ENCODE measurements around the gene TUBD1. TPM values are rescaled to one million over a fixed set of nuclear protein-coding genes. Genes with fewer than 3 reads are reported as not detected.

TUBD1 gene
- total RNA-seq, 1 donor from 2014 or later, result 16.7 TPM

DNA sequence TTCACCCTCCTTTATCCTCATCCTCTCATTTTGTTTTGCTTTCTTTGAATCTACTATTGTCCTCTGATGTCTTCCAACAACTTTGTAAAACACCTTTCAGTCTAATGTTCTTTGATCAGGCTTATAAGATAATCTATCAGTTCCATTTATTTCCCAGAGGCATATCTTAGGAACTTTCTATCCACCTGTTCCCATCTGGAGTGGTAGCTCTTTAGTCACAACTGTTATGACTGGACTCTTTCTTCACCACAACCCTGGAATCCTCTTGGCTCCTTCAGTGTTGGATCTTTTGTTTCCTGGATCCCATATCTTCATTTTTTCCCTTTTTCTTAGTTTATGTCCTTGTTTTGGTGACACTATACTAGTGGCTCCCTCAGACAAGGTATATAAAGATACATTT is 23.7 kb upstream of the TUBD1 start:
- no peak overlapping the region for H3K27ac Mint-ChIP-seq
- no peak overlapping the region for H3K4me3 Mint-ChIP-seq
- no peak for DNase-seq (ENCODE audit: extremely low spot score, unreplicated experiment)
- TF ChIP-seq, protein P1, sequence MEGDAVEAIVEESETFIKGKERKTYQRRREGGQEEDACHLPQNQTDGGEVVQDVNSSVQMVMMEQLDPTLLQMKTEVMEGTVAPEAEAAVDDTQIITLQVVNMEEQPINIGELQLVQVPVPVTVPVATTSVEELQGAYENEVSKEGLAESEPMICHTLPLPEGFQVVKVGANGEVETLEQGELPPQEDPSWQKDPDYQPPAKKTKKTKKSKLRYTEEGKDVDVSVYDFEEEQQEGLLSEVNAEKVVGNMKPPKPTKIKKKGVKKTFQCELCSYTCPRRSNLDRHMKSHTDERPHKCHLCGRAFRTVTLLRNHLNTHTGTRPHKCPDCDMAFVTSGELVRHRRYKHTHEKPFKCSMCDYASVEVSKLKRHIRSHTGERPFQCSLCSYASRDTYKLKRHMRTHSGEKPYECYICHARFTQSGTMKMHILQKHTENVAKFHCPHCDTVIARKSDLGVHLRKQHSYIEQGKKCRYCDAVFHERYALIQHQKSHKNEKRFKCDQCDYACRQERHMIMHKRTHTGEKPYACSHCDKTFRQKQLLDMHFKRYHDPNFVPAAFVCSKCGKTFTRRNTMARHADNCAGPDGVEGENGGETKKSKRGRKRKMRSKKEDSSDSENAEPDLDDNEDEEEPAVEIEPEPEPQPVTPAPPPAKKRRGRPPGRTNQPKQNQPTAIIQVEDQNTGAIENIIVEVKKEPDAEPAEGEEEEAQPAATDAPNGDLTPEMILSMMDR (conservative IDR thresholded peaks at IDR 0.05), result no peak
- no peaks in the 10 kb centered on the region for H3K9me3 Mint-ChIP-seq
- H3K27me3 Mint-ChIP-seq, result no peaks in the 10 kb centered on the region
- peaks cover 27% of the 10 kb centered on the region for H3K36me3 Mint-ChIP-seq
- H3K4me1 Mint-ChIP-seq (ENCODE audit: unreplicated experiment), result no peaks in the 10 kb centered on the region

DNA sequence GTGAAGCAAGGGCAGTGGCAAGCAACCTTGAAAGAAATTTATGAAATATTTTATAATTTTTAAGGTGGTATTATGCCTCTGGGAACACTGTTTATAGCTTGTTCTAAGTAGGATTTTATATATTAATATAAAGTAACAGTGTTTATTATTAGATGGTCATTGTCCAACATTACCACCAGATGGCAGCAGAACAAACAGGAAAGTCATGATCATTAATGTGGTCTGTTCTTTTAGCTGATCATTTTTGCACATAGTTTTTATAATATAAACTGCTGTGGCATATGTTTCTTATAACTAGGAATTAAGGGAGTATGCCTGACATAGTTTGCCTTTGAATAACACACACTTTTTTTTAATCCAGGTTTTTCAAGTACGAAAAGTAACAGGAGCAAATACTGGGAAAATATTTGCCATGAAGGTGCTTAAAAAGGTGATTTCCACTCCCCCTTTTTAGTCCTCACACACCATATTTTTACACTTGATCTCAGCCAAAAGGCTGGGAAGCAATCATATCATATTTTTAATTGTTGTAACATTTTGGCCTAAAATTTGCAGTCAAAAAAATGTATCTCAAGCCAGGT is 21.6 kb upstream of the TUBD1 start:
- no peak overlapping the region for H3K4me3 Mint-ChIP-seq
- no peaks in the 10 kb centered on the region for H3K4me1 Mint-ChIP-seq (ENCODE audit: unreplicated experiment)
- H3K9me3 Mint-ChIP-seq, result no peaks in the 10 kb centered on the region
- H3K36me3 Mint-ChIP-seq, result peaks cover 17% of the 10 kb centered on the region
- H3K27ac Mint-ChIP-seq, result no peak overlapping the region
- DNase-seq (ENCODE audit: extremely low spot score, unreplicated experiment), result no peak
- TF ChIP-seq, protein P1 (conservative IDR thresholded peaks at IDR 0.05), result peak; percentile 88
- H3K27me3 Mint-ChIP-seq, result no peaks in the 10 kb centered on the region

DNA sequence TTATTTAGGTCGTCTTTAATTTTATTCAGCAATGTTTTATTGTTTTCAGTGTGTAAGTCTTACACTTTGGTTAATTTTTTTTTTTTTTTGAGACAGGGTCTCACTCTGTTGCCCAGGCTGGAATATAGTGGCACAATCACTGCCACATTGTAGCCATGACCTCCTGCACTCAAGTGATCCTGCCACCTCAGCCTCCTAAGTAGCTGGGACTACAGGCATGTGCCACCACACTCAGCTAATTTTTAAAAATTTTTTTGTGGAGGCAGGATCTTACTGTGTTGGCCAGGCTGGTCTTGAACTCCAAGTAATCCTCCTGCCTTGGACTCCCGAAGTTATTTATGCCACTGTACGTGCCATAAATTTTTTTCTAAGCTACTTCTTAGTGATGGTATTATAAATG is 14.7 kb upstream of the TUBD1 start:
- no peak for DNase-seq (ENCODE audit: extremely low spot score, unreplicated experiment)

DNA sequence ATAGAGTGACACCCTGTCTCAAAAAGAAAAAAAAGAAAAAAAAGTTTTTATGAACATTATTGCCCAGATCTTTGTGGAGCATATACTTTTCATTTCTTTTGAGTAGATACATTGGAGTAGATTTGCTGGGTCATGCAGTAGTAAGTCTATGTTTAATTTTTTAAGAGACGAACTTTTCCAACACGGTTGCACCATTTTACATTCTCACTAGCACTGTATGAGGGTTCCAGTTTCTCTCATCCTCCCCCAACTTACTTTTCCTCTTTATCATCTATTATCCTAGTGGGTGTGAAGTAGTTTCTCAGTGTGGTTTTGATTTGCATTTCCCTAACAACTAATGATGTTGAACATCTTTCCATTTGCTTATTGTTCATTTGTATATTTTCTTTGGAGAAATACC is 10.7 kb upstream of the TUBD1 start:
- no peaks in the 10 kb centered on the region for H3K4me1 Mint-ChIP-seq (ENCODE audit: unreplicated experiment)
- TF ChIP-seq, protein P1 (conservative IDR thresholded peaks at IDR 0.05), result no peak
- H3K9me3 Mint-ChIP-seq, result no peaks in the 10 kb centered on the region
- no peaks in the 10 kb centered on the region for H3K36me3 Mint-ChIP-seq
- no peaks in the 10 kb centered on the region for H3K27me3 Mint-ChIP-seq
- DNase-seq (ENCODE audit: extremely low spot score, unreplicated experiment), result no peak
- no peak overlapping the region for H3K27ac Mint-ChIP-seq
- H3K4me3 Mint-ChIP-seq, result no peak overlapping the region

More for the DNA sequence above, 14.7 kb upstream of the TUBD1 start:
- Mint-ChIP-seq H3K4me3 (no peak overlapping the region), H3K36me3 (peaks cover 1% of the 10 kb centered on the region), H3K27me3 (no peaks in the 10 kb centered on the region), H3K4me1 (ENCODE audit: unreplicated experiment) (no peaks in the 10 kb centered on the region), H3K9me3 (no peaks in the 10 kb centered on the region), H3K27ac (no peak overlapping the region)
- TF ChIP-seq, protein P1 (conservative IDR thresholded peaks at IDR 0.05), result no peak

DNA sequence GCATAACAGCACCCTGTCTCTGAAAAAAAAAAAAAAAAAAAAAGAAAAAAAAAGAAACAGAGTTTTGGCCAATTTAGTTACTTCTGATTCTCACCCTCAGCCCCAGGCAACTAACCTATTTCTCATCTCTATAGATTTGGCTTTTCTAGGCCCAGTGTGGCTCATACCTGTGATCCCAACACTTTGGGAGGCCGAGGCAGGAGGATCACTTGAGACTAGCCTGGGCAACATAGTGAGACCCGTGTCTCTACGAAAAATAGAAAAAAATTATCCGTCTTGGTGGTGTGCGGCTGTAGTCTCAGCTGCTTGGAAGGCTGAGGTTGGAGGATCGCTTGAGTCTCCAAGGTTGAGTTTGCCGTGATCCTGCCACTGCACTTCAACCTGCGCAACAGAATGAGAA is 8.9 kb upstream of the TUBD1 start:
- Mint-ChIP-seq H3K4me1 (ENCODE audit: unreplicated experiment) (no peaks in the 10 kb centered on the region), H3K9me3 (no peaks in the 10 kb centered on the region), H3K27me3 (no peaks in the 10 kb centered on the region), H3K4me3 (no peak overlapping the region), H3K27ac (no peak overlapping the region), H3K36me3 (no peaks in the 10 kb centered on the region)
- TF ChIP-seq, protein P1 (conservative IDR thresholded peaks at IDR 0.05), result no peak
- DNase-seq (ENCODE audit: extremely low spot score, unreplicated experiment), result no peak

DNA sequence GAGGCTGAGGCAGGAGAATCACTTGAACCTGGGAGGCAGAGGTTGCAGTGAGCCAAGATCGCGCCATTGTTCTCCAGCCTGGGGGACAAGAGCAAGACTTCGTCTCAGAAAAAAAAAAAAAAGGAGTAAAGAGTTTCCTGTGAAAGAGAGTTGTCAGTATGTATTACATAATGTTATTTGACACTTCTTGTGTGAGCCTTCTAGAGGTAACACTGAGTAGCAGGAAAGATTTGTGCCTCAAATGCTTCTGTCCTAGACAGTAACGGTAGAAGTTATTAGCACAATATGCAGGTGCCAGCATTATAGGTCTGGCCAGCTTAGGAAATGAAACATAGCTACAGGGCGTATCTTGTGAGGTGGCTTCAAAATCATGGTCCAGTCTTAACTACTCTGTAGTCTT is 6.4 kb upstream of the TUBD1 start:
- H3K9me3 Mint-ChIP-seq, result no peaks in the 10 kb centered on the region
- TF ChIP-seq, protein P1 (conservative IDR thresholded peaks at IDR 0.05), result no peak
- DNase-seq (ENCODE audit: extremely low spot score, unreplicated experiment), result no peak
- no peak overlapping the region for H3K4me3 Mint-ChIP-seq
- H3K27me3 Mint-ChIP-seq, result no peaks in the 10 kb centered on the region
- peaks cover 5% of the 10 kb centered on the region for H3K4me1 Mint-ChIP-seq (ENCODE audit: unreplicated experiment)
- H3K27ac Mint-ChIP-seq, result no peak overlapping the region
- no peaks in the 10 kb centered on the region for H3K36me3 Mint-ChIP-seq
